Activated B cell treated with CpG ODN at 0.5 μM for 24 hours (primary cell): ENCODE measurements around the gene TSSK6. TPM values are rescaled to one million over a fixed set of nuclear protein-coding genes. Genes with fewer than 3 reads are reported as not detected.
A peak's percentile ranks its signal among the peaks of the same experiment; 100 is the strongest.

ENCODE experiments used
- ATAC-seq: fragments of 200-7000 bp; cut with Tn5 transposase; one replicate; pipeline ENCODE4 v1.10.0; 2021; ENCODE audit warnings: low read depth, mild to moderate bottlenecking, moderate library complexity
- CTCF ChIA-PET: fragments of 350-600 bp; sonication (Branson Sonifier 250); formaldehyde crosslinking; loops from one replicate; lab custom pipeline; 2021; ENCODE audit warnings: antibody characterized with exemption; lab: Charles Lee
- POLR2A ChIA-PET: fragments of 350-600 bp; sonication (Branson Sonifier 250); formaldehyde crosslinking; loops from one replicate; lab custom pipeline; 2021; ENCODE audit warnings: antibody characterized with exemption; lab: Charles Lee
- DNase-seq: peaks from one replicate; pipeline ENCODE4 v3.0.0; 2022
- H3K27ac Mint-ChIP-seq: one replicate; pipeline ENCODE4 v1.8.0; 2020; ENCODE audit warnings: mixed read lengths
- H3K27me3 Mint-ChIP-seq: one replicate; pipeline ENCODE4 v1.8.0; 2021; ENCODE audit warnings: mixed read lengths
- H3K36me3 Mint-ChIP-seq: one replicate; pipeline ENCODE4 v1.8.0; 2021; ENCODE audit warnings: low read depth, mixed read lengths
- H3K4me1 Mint-ChIP-seq: one replicate; pipeline ENCODE4 v1.8.0; 2021; ENCODE audit warnings: mixed read lengths
- H3K4me3 Mint-ChIP-seq: one replicate; pipeline ENCODE4 v1.8.0; 2020; ENCODE audit warnings: mild to moderate bottlenecking, mixed read lengths
- H3K9me3 Mint-ChIP-seq: one replicate; pipeline ENCODE4 v1.8.0; 2020; ENCODE audit warnings: mixed read lengths
- intact Hi-C: fragments of 100-400 bp; cut with micrococcal nuclease; formaldehyde crosslinking; loops from one replicate; pipeline ENCODE4 v1.15.1; 2024
- total RNA-seq: library from RNA; stranded (reverse); gene quantifications from 2 replicates; pipeline ENCODE4 v1.2.3, GENCODE V29; 2022
- TF ChIP-seq, protein P1 (sequence below): fragments of 200-600 bp; IDR thresholded peaks from one replicate; pipeline ENCODE4 v1.8.0; 2022; ENCODE audit warnings: antibody characterized with exemption, mild to moderate bottlenecking

TSSK6 gene
- total RNA-seq: 4.0 and 4.3 TPM in 2 replicates

DNA sequence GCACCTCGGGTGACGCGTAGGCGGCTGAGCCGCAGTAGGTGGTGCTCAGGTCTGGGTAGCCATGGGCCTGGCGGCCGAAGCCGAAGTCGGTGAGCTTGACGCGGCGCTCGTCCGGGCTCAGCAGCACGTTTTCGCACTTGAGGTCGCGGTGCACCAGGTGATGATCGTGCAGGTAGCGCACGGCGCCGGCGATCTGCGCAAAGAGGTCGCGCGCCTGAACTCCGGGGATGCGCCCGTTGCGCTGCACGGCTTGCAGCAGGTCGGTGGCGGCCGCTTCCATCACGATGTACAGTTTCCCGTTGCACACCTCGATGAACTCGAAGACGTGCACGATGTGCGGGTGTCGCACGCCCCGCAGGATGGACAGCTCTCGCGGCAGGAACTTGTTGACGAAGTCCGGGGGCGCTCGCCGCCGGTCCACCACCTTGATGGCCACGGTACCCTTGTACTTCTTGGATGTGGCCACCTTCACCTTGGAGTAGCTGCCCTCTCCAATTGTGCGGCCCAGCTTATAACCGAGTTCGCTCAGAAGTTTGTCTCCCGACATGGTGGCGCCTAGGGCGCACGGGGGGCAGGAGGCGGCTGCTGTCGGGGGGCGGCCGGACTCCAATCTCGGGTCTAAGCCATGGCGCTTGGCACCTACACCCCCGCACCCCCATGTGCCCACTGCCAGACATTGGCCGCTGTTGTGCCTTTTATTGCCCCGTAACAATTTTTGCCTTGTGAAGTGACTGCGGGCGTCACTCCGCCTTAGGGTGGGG, at the start of gene TSSK6:
TSS of gene TSSK6 (minus strand) at position 668 of the 761 bp plus-strand sequence. CDS start at position 547, 121 bp downstream.
- H3K27me3 Mint-ChIP-seq: no peaks in the 10 kb centered on the region
- H3K27ac Mint-ChIP-seq: peak within 1 kb of the TSS; percentile 93
- TF ChIP-seq, protein P1, sequence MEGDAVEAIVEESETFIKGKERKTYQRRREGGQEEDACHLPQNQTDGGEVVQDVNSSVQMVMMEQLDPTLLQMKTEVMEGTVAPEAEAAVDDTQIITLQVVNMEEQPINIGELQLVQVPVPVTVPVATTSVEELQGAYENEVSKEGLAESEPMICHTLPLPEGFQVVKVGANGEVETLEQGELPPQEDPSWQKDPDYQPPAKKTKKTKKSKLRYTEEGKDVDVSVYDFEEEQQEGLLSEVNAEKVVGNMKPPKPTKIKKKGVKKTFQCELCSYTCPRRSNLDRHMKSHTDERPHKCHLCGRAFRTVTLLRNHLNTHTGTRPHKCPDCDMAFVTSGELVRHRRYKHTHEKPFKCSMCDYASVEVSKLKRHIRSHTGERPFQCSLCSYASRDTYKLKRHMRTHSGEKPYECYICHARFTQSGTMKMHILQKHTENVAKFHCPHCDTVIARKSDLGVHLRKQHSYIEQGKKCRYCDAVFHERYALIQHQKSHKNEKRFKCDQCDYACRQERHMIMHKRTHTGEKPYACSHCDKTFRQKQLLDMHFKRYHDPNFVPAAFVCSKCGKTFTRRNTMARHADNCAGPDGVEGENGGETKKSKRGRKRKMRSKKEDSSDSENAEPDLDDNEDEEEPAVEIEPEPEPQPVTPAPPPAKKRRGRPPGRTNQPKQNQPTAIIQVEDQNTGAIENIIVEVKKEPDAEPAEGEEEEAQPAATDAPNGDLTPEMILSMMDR: no peak
- ATAC-seq: no peak
- no peak for DNase-seq
- H3K4me3 Mint-ChIP-seq: peak within 1 kb of the TSS; percentile 95
- intact Hi-C loops: loop anchor here (5.0 kb wide), 2 partner anchors 217 to 1507 kb away; partner anchors contain the start of genes ZNF14 and ZNF430
- POLR2A ChIA-PET: interaction anchor here (0.6 to 2.1 kb wide), 21 partner anchors 10 to 1991 kb away, joined by 3 to 12 read pairs (median 4); partner anchors contain the start of genes ATP13A1, BORCS8, GATAD2A and NR2C2AP
- CTCF ChIA-PET: interaction anchor here (1.0 to 1.5 kb wide), 2 partner anchors 17 to 109 kb away, joined by 4 to 5 read pairs; partner anchors contain the start of gene GATAD2A
- H3K9me3 Mint-ChIP-seq: no peaks in the 10 kb centered on the region
- H3K4me1 Mint-ChIP-seq: peaks cover 31% of the 10 kb centered on the region
- peaks cover 17% of the 10 kb centered on the region for H3K36me3 Mint-ChIP-seq

DNA sequence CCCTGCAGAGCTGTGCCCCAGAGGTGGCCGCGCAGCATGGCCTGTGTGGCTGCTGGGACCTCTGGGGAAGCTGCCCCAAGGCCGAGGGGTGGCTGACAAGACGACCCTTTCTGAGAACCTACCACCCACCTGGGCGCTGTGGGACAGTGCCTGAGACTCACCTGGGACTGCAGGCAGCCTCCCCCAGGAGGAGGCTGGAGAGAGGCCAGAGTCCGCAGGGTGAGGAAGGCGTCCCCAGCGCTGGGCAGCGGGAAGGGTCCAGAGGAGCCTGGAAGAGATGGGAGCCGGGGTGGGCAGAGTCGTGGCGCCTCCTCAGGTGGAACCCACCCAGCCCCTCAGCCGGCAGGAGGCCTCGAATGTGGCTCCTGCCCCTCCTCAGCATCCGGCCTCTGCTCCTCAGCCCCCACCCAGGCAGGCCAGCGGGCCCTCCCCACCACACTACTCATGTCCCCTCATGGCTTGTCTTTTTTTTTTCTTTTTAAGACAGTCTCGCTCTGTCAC, 48.0 kb upstream of the TSSK6 start:
- no peak for ATAC-seq
- ChIA-PET POLR2A (no interaction called here), CTCF (no interaction called here)
- Mint-ChIP-seq H3K9me3 (no peaks in the 10 kb centered on the region), H3K4me1 (no peaks in the 10 kb centered on the region), H3K27ac (no peak overlapping the region), H3K27me3 (no peaks in the 10 kb centered on the region), H3K36me3 (peaks cover 32% of the 10 kb centered on the region), H3K4me3 (no peak overlapping the region)
- TF ChIP-seq, protein P1: no peak
- intact Hi-C loops: no loop called here
- no peak for DNase-seq

DNA sequence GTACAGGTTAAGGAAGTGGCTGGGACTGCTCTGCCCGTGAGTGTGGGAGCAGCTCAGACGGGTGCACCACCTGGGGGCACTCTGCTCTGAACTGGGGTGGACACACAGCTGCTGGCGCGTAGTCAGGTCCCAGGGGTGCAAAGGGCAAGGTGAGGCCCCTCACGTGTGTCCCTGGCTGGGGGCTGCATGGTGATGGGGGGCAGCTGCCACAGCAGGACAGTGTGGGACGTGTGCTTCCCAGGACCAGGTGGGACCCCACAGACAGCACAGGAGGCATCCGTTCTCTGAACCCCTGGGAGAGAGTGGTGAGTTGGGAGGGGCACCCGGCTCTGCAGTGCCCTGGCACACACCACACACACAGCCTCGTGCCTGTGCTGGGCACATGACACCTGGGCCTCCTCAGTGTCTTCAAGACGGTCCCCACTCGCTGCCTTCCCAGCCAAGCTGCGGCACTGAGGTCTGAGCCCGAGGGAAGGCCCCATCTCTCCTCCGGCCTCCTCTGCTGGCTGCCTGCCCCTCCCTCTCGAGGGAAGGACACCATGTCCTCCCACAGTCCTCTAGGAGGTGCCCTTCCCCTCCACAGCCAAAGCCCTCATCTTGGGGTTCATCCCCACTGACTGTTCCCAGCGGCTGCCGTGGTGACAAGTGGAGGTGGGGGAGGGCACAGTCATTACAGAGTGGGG, 47.5 kb upstream of the TSSK6 start:
- ChIA-PET CTCF (no interaction called here), POLR2A (no interaction called here)
- no peaks in the 10 kb centered on the region for H3K27me3 Mint-ChIP-seq
- ATAC-seq: no peak
- peaks cover 32% of the 10 kb centered on the region for H3K36me3 Mint-ChIP-seq
- TF ChIP-seq, protein P1: no peak
- H3K27ac Mint-ChIP-seq: no peak overlapping the region
- no peak for DNase-seq
- intact Hi-C loops: no loop called here
- no peak overlapping the region for H3K4me3 Mint-ChIP-seq
- H3K4me1 Mint-ChIP-seq: no peaks in the 10 kb centered on the region
- H3K9me3 Mint-ChIP-seq: no peaks in the 10 kb centered on the region

DNA sequence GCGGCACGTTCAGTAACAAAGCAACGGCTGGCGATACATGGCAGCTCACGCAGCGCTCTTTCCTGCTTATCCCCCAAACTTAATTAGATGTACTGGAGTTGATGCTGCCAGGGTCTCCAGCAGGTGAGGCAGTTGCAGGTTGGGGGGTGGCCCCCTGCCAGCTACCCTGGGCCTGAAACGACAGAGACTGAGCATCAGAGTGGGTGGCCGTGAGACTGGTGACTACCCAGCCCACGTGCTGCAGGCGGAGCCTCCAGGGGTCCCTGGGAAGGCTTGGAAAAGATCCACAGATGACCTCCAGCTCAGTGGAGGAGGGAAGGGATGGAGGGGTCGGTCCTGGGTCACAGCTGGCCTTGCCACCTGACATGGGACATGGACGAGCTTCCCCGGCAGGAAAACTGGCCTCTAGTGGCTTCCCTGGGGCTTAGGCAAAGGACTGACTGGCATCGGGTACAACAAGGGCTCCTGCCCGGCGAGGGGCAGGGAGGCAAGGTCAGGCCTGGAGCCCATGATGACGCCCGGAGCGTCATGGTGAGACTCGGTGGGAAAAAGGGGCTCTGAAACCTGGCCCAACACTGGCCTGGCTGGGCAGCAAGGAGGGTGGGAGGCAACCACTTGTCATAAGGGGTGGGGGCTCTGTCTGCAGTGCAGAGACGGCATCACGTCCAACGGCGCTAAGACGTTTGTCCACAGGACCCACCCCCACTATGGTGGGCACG, 46.8 kb upstream of the TSSK6 start:
- Mint-ChIP-seq H3K4me1 (no peaks in the 10 kb centered on the region), H3K36me3 (peaks cover 29% of the 10 kb centered on the region), H3K9me3 (no peaks in the 10 kb centered on the region), H3K4me3 (no peak overlapping the region), H3K27ac (no peak overlapping the region), H3K27me3 (no peaks in the 10 kb centered on the region)
- intact Hi-C loops: no loop called here
- ChIA-PET POLR2A (interaction anchor here (1.5 kb wide), 1 partner anchor 44 kb away, joined by 3 read pairs; no protein-coding TSS in a partner anchor), CTCF (no interaction called here)
- DNase-seq: no peak
- no peak for ATAC-seq
- TF ChIP-seq, protein P1: no peak
